ENCODE measurements around the gene HSF5.
"Not testable (repeated sequence)": the region's sequence is repeated elsewhere in the genome, so short reads cannot be mapped to it uniquely, and the experiment has no call there.

Gene HSF5

GRCh38 chr17:58516644-58517377 lies 28.6 kb upstream of the HSF5 start:
- no peak for DNase-seq (ENCODE audit: low spot score)

GRCh38 chr17:58515286-58515685 lies 27.1 kb upstream of the HSF5 start:
- no peak for DNase-seq (ENCODE audit: low spot score)

- no peak for DNase-seq (ENCODE audit: low spot score)
These were observed 26.6 kb upstream of the HSF5 start for GRCh38 chr17:58514770-58515157.

GRCh38 chr17:58513965-58514769 lies 26.0 kb upstream of the HSF5 start, which contains the start of gene MTMR4:
Gene MTMR4, minus strand, starts transcription at chr17:58514638. Its CDS starts 231 bp downstream, at chr17:58514407.
- peak; percentile 96 for DNase-seq (ENCODE audit: low spot score)

GRCh38 chr17:58513267-58513964 lies 25.2 kb upstream of the HSF5 start:
- no peak for DNase-seq (ENCODE audit: low spot score)

- no peak for DNase-seq (ENCODE audit: low spot score)
These were observed 21.9 kb upstream of the HSF5 start for GRCh38 chr17:58510075-58510474.

GRCh38 chr17:58508341-58509067 lies 20.3 kb upstream of the HSF5 start:
- no peak for DNase-seq (ENCODE audit: low spot score)

- DNase-seq (ENCODE audit: low spot score): no peak
These were observed 19.0 kb upstream of the HSF5 start for GRCh38 chr17:58507123-58507634.

- DNase-seq (ENCODE audit: low spot score): no peak
These were observed 18.3 kb upstream of the HSF5 start for GRCh38 chr17:58506354-58507080.

- DNase-seq (ENCODE audit: low spot score): no peak
These were observed 16.7 kb upstream of the HSF5 start for GRCh38 chr17:58504826-58505351.

GRCh38 chr17:58503866-58504265 lies 15.7 kb upstream of the HSF5 start:
- DNase-seq (ENCODE audit: low spot score): no peak

- DNase-seq (ENCODE audit: low spot score): not testable (repeated sequence)
These were observed 14.9 kb upstream of the HSF5 start for GRCh38 chr17:58503134-58503533.

- DNase-seq (ENCODE audit: low spot score): no peak
These were observed 13.2 kb upstream of the HSF5 start for GRCh38 chr17:58501451-58501850.

GRCh38 chr17:58498177-58498828 lies 10.1 kb upstream of the HSF5 start:
- no peak for DNase-seq (ENCODE audit: low spot score)

- DNase-seq (ENCODE audit: low spot score): no peak
These were observed 5.3 kb upstream of the HSF5 start for GRCh38 chr17:58493506-58493905.

GRCh38 chr17:58492238-58493121 lies 4.3 kb upstream of the HSF5 start:
- no peak for DNase-seq (ENCODE audit: low spot score)

GRCh38 chr17:58491510-58492045 lies 3.4 kb upstream of the HSF5 start:
- no peak for DNase-seq (ENCODE audit: low spot score)

GRCh38 chr17:58488428-58488890 lies 251 bp upstream of the HSF5 start:
- no peak for DNase-seq (ENCODE audit: low spot score)

GRCh38 chr17:58484600-58484999 lies 3.6 kb downstream of the HSF5 start:
- DNase-seq (ENCODE audit: low spot score): no peak

All from GM03348 (cell line).